ENCODE measurements around the gene FGF14.

DNA sequence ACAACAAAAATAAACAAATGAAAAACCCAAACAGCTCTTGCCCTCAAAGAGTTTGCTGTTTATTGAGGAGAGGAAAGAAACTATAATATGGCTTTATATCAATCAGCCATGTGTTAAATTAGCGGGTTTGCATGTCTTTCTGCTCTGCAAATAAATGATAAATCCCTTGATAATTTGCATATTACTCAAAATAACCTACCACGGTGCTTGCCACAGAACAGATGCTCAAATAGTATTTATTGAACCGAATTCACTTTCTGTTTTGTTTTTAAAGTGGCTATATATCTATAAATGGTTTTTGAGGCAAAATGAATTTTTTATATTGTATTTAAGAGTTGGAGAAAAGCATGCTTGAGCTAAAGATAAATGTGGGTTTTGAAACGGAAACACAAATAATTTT is 521.3 kb downstream of the FGF14 start:
- TF ChIP-seq ZNF274 (IDR thresholded peaks at IDR 0.05; ENCODE audit: low read length) (no peak), ZNF274 (tag by site-specific recombination; IDR thresholded peaks at IDR 0.05; ENCODE audit: borderline replicate concordance) (no peak), SALL2 (tag by site-specific recombination; IDR thresholded peaks at IDR 0.05; ENCODE audit: borderline replicate concordance) (no peak), ZNF214 (tag by site-specific recombination; IDR thresholded peaks at IDR 0.05; ENCODE audit: borderline replicate concordance) (no peak), ZNF629 (tag by site-specific recombination; IDR thresholded peaks at IDR 0.05) (no peak)
- TF ChIP-seq, protein P1, sequence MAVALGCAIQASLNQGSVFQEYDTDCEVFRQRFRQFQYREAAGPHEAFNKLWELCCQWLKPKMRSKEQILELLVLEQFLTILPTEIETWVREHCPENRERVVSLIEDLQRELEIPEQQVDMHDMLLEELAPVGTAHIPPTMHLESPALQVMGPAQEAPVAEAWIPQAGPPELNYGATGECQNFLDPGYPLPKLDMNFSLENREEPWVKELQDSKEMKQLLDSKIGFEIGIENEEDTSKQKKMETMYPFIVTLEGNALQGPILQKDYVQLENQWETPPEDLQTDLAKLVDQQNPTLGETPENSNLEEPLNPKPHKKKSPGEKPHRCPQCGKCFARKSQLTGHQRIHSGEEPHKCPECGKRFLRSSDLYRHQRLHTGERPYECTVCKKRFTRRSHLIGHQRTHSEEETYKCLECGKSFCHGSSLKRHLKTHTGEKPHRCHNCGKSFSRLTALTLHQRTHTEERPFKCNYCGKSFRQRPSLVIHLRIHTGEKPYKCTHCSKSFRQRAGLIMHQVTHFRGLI (tag by site-specific recombination; IDR thresholded peaks at IDR 0.05), result no peak
- TF ChIP-seq, protein P2, sequence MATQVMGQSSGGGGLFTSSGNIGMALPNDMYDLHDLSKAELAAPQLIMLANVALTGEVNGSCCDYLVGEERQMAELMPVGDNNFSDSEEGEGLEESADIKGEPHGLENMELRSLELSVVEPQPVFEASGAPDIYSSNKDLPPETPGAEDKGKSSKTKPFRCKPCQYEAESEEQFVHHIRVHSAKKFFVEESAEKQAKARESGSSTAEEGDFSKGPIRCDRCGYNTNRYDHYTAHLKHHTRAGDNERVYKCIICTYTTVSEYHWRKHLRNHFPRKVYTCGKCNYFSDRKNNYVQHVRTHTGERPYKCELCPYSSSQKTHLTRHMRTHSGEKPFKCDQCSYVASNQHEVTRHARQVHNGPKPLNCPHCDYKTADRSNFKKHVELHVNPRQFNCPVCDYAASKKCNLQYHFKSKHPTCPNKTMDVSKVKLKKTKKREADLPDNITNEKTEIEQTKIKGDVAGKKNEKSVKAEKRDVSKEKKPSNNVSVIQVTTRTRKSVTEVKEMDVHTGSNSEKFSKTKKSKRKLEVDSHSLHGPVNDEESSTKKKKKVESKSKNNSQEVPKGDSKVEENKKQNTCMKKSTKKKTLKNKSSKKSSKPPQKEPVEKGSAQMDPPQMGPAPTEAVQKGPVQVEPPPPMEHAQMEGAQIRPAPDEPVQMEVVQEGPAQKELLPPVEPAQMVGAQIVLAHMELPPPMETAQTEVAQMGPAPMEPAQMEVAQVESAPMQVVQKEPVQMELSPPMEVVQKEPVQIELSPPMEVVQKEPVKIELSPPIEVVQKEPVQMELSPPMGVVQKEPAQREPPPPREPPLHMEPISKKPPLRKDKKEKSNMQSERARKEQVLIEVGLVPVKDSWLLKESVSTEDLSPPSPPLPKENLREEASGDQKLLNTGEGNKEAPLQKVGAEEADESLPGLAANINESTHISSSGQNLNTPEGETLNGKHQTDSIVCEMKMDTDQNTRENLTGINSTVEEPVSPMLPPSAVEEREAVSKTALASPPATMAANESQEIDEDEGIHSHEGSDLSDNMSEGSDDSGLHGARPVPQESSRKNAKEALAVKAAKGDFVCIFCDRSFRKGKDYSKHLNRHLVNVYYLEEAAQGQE (tag by site-specific recombination; IDR thresholded peaks at IDR 0.05), result no peak
- TF ChIP-seq, protein P3, sequence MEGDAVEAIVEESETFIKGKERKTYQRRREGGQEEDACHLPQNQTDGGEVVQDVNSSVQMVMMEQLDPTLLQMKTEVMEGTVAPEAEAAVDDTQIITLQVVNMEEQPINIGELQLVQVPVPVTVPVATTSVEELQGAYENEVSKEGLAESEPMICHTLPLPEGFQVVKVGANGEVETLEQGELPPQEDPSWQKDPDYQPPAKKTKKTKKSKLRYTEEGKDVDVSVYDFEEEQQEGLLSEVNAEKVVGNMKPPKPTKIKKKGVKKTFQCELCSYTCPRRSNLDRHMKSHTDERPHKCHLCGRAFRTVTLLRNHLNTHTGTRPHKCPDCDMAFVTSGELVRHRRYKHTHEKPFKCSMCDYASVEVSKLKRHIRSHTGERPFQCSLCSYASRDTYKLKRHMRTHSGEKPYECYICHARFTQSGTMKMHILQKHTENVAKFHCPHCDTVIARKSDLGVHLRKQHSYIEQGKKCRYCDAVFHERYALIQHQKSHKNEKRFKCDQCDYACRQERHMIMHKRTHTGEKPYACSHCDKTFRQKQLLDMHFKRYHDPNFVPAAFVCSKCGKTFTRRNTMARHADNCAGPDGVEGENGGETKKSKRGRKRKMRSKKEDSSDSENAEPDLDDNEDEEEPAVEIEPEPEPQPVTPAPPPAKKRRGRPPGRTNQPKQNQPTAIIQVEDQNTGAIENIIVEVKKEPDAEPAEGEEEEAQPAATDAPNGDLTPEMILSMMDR (tag by site-specific recombination; IDR thresholded peaks at IDR 0.05), result no peak
